Coronary artery (tissue), 2 donors: Measurements from ENCODE around the gene CTF1.
"Not testable (repeated sequence)": the region's sequence is repeated elsewhere in the genome, so short reads cannot be mapped to it uniquely, and the experiment has no call there.

Source experiments
- DNase-seq: peaks from one replicate; pipeline ENCODE4 v3.0.0-alpha.2; 2017; ENCODE audit warnings: low spot score
- H3K27ac ChIP-seq, 2 donors: fragments of 200-600 bp; sonication (generic); one replicate each; pipeline ENCODE4 v1.5.1; 2016 to 2019
- H3K4me3 ChIP-seq: fragments of 200-600 bp; sonication (generic); 2 replicates; pipeline ENCODE4 v1.5.1; 2016; ENCODE audit warnings: mild to moderate bottlenecking, moderate library complexity
- TF ChIP-seq, protein P1 (sequence below): fragments of 200-600 bp; sonication (generic); IDR thresholded peaks from one replicate; pipeline ENCODE4 v1.5.1; 2019; ENCODE audit warnings: antibody characterized with exemption

Gene CTF1

GRCh38 chr16:30934827-30935557 lies 38.6 kb downstream of the CTF1 start:
- TF ChIP-seq, protein P1, sequence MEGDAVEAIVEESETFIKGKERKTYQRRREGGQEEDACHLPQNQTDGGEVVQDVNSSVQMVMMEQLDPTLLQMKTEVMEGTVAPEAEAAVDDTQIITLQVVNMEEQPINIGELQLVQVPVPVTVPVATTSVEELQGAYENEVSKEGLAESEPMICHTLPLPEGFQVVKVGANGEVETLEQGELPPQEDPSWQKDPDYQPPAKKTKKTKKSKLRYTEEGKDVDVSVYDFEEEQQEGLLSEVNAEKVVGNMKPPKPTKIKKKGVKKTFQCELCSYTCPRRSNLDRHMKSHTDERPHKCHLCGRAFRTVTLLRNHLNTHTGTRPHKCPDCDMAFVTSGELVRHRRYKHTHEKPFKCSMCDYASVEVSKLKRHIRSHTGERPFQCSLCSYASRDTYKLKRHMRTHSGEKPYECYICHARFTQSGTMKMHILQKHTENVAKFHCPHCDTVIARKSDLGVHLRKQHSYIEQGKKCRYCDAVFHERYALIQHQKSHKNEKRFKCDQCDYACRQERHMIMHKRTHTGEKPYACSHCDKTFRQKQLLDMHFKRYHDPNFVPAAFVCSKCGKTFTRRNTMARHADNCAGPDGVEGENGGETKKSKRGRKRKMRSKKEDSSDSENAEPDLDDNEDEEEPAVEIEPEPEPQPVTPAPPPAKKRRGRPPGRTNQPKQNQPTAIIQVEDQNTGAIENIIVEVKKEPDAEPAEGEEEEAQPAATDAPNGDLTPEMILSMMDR, result no peak
- no peak for DNase-seq
- Histone ChIP-seq H3K27ac (peak overlapping the region in 1 of 2 donors; percentile 11), H3K4me3 (no peak overlapping the region)

- Histone ChIP-seq H3K4me3 (no peak overlapping the region), H3K27ac (peak overlapping the region; percentile 48 to 68)
- TF ChIP-seq, protein P1, result no peak
- no peak for DNase-seq
Measured at GRCh38 chr16:30937692-30938091, 41.3 kb downstream of the CTF1 start.

GRCh38 chr16:30939571-30939970 lies 43.2 kb downstream of the CTF1 start:
- DNase-seq, H3K4me3 ChIP-seq, H3K27ac ChIP-seq: not testable (repeated sequence)

GRCh38 chr16:30941600-30942425 lies 45.4 kb downstream of the CTF1 start:
- Histone ChIP-seq H3K27ac (peak overlapping the region in 1 of 2 donors; percentile 67), H3K4me3 (no peak overlapping the region)
- no peak for DNase-seq
- TF ChIP-seq, protein P1, result peak; percentile 88

DNA sequence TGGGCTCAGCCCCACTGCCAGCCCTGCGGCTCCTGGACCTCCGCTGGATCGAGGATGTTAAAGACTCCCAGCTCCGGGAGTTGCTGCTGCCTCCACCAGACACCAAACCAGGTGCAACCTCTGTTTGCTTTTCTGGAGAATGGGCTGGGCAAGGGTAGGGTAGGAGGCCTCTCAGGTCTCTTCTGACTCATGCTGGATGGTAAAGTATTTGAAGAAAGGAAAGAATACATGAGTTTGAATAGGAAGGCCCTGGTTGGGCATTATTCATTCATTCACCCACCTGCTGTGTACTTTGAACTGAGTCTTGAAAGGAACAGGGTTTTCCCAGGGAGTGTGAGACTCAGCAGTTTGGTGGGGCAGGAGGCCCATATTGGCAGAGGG lies 46.0 kb downstream of the CTF1 start:
- Histone ChIP-seq H3K27ac (peak overlapping the region in 1 of 2 donors; percentile 67), H3K4me3 (no peak overlapping the region)
- TF ChIP-seq, protein P1, result no peak
- DNase-seq, result no peak

- TF ChIP-seq, protein P1, result no peak
- Histone ChIP-seq H3K27ac (no peak overlapping the region), H3K4me3 (no peak overlapping the region)
- no peak for DNase-seq
Measured at GRCh38 chr16:30944352-30944751, 47.9 kb downstream of the CTF1 start.

DNA sequence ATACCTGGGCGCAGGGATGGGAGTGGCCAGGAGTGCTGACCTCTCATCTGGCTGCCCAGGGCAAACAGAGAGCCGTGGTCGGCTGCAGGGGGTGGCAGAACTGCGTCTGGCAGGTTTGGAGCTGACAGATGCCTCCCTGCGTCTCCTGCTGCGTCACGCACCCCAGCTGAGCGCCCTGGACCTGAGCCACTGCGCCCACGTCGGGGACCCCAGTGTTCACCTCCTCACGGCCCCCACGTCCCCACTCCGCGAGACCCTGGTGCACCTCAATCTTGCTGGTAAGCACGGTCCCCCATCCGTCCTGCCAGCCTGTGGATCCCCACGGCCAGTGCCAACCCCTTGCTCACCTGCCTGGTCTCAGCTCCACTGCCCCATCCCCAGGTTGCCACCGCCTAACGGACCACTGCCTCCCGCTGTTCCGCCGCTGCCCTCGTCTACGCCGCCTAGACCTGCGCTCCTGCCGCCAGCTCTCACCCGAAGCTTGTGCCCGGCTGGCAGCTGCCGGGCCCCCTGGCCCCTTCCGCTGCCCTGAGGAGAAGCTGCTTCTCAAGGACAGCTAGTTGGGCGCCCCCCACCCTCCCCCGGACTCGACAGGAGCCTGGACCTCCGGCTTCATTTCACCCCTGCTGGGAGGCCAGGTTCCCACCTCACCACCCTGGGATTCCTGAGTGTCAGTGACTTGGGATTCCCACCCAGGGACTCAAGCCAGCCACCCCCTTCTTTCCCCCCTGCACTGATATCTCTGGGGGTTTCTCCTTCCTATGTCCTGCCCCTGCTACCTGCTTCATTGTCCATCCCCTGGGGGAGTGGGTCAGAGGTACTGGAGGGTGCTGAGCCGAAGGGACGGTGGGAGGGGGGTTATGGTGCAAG lies 50.5 kb downstream of the CTF1 start:
- no peak overlapping the region for H3K4me3 ChIP-seq
- TF ChIP-seq, protein P1, result no peak
- peak overlapping the region in 1 of 2 donors; percentile 94 for H3K27ac ChIP-seq
- DNase-seq, result no peak
